Cardiac muscle cell (in vitro differentiated cells and primary cell): ENCODE measurements around the gene CHST5. TPM values are rescaled to one million over a fixed set of nuclear protein-coding genes. Genes with fewer than 3 reads are reported as not detected.

Experiments used
- DNase-seq, 2 donors: peaks; one replicate each; pipeline versions ENCODE4 v3.0.0 to v3.0.0-alpha.2; 2010 to 2017; ENCODE audit warnings: low read depth in 1 of 2, low spot score in 1 of 2
- H3K27ac ChIP-seq: fragments of 200-600 bp; sonication (generic); 2 replicates; pipeline ENCODE4 v1.5.1; 2016
- H3K27me3 ChIP-seq: fragments of 200-600 bp; sonication (generic); 2 replicates; pipeline ENCODE4 v1.6.0; 2016; ENCODE audit warnings: control low read depth
- H3K36me3 ChIP-seq: fragments of 200-600 bp; sonication (generic); 2 replicates; pipeline ENCODE4 v1.5.1; 2016; ENCODE audit warnings: control low read depth
- H3K4me1 ChIP-seq: fragments of 200-600 bp; sonication (generic); 2 replicates; pipeline ENCODE4 v1.8.1; 2017; ENCODE audit warnings: low read depth, mild to moderate bottlenecking, mixed run types
- H3K4me3 ChIP-seq: fragments of 200-600 bp; sonication (generic); 2 replicates; pipeline ENCODE4 v1.5.1; 2016; ENCODE audit warnings: mild to moderate bottlenecking
- H3K9me3 ChIP-seq: fragments of 200-600 bp; sonication (generic); 2 replicates; pipeline ENCODE4 v1.5.1; 2017; ENCODE audit warnings: low read depth, mild to moderate bottlenecking, control low read depth
- polyA plus RNA-seq: library from polyadenylated mRNA; unstranded; fragments of >200 nt; fragmentation: Nextera tagmentation; extraction: Ambion mirVana; gene quantifications from 2 replicates; pipeline ENCODE4 v1.2.1, GENCODE V29; 2016
- total RNA-seq: library from RNA; depleted of rRNA; stranded (reverse); fragments of >200 nt; gene quantifications from 2 replicates; pipeline ENCODE4 v1.2.3, GENCODE V29; 2016
- TF ChIP-seq, protein P1 (sequence below): IDR thresholded peaks from 2 replicates; pipeline ENCODE4 v1.5.1; 2012; ENCODE audit warnings: low read depth, mild to moderate bottlenecking, low read length

The CHST5 gene
- total and polyA plus RNA-seq, 2 experiments from 2014 or later, result 0.66 TPM; not detected in 1

GRCh38 chr16:75576384-75576811, 40.5 kb upstream of the CHST5 start:
- no peak overlapping the region for H3K4me3 ChIP-seq
- TF ChIP-seq, protein P1, sequence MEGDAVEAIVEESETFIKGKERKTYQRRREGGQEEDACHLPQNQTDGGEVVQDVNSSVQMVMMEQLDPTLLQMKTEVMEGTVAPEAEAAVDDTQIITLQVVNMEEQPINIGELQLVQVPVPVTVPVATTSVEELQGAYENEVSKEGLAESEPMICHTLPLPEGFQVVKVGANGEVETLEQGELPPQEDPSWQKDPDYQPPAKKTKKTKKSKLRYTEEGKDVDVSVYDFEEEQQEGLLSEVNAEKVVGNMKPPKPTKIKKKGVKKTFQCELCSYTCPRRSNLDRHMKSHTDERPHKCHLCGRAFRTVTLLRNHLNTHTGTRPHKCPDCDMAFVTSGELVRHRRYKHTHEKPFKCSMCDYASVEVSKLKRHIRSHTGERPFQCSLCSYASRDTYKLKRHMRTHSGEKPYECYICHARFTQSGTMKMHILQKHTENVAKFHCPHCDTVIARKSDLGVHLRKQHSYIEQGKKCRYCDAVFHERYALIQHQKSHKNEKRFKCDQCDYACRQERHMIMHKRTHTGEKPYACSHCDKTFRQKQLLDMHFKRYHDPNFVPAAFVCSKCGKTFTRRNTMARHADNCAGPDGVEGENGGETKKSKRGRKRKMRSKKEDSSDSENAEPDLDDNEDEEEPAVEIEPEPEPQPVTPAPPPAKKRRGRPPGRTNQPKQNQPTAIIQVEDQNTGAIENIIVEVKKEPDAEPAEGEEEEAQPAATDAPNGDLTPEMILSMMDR, result no peak
- H3K9me3 ChIP-seq, result no peaks in the 10 kb centered on the region
- H3K27ac ChIP-seq, result no peak overlapping the region
- DNase-seq, result no peak
- no peaks in the 10 kb centered on the region for H3K4me1 ChIP-seq
- H3K27me3 ChIP-seq, result no peaks in the 10 kb centered on the region
- H3K36me3 ChIP-seq, result peaks cover 53% of the 10 kb centered on the region

DNA sequence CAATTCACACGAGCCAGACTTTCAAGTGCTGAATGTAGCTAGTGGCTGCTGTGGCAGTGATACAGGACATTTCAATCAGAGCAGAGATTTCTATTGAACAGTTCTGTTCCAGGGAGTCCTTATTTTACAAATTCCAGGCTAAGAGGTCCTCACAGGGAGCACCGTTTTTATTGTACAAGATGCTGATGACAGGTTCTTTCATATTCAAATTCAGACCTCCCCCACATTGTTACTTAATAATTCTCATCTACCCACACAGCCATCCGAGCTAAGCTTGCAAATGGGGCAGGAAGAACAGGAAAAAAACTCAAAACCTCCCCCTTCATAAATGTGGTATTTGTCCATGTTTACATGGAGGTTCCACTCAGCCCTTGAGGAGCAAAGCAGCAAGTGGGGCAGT, 40.0 kb upstream of the CHST5 start:
- no peaks in the 10 kb centered on the region for H3K27me3 ChIP-seq
- no peak overlapping the region for H3K4me3 ChIP-seq
- no peaks in the 10 kb centered on the region for H3K4me1 ChIP-seq
- H3K27ac ChIP-seq, result no peak overlapping the region
- peaks cover 57% of the 10 kb centered on the region for H3K36me3 ChIP-seq
- DNase-seq, result no peak
- TF ChIP-seq, protein P1, result no peak
- H3K9me3 ChIP-seq, result no peaks in the 10 kb centered on the region

- Histone ChIP-seq H3K27me3 (no peaks in the 10 kb centered on the region), H3K4me3 (no peak overlapping the region), H3K4me1 (no peaks in the 10 kb centered on the region), H3K27ac (no peak overlapping the region), H3K36me3 (peaks cover 68% of the 10 kb centered on the region), H3K9me3 (no peaks in the 10 kb centered on the region)
- no peak for DNase-seq
- TF ChIP-seq, protein P1, result no peak
Observed at GRCh38 chr16:75573955-75574354, 38.0 kb upstream of the CHST5 start.

GRCh38 chr16:75572864-75573542, 37.1 kb upstream of the CHST5 start:
- Histone ChIP-seq H3K27ac (no peak overlapping the region), H3K4me3 (no peak overlapping the region), H3K4me1 (no peaks in the 10 kb centered on the region), H3K36me3 (peaks cover 70% of the 10 kb centered on the region), H3K9me3 (no peaks in the 10 kb centered on the region), H3K27me3 (no peaks in the 10 kb centered on the region)
- TF ChIP-seq, protein P1, result no peak
- DNase-seq, result no peak

- Histone ChIP-seq H3K27ac (no peak overlapping the region), H3K9me3 (no peaks in the 10 kb centered on the region), H3K4me1 (no peaks in the 10 kb centered on the region), H3K4me3 (no peak overlapping the region), H3K36me3 (peaks cover 56% of the 10 kb centered on the region), H3K27me3 (no peaks in the 10 kb centered on the region)
- TF ChIP-seq, protein P1, result no peak
- no peak for DNase-seq
Observed at GRCh38 chr16:75570396-75571065, 34.6 kb upstream of the CHST5 start.
